ENCODE data around the gene FH. TPM values are rescaled to one million over a fixed set of nuclear protein-coding genes. Genes with fewer than 3 reads are reported as not detected.

The FH gene
- total RNA-seq, 3 donors from 2014 or later, result 43.2 to 48.0 (median 44.2) TPM

DNA sequence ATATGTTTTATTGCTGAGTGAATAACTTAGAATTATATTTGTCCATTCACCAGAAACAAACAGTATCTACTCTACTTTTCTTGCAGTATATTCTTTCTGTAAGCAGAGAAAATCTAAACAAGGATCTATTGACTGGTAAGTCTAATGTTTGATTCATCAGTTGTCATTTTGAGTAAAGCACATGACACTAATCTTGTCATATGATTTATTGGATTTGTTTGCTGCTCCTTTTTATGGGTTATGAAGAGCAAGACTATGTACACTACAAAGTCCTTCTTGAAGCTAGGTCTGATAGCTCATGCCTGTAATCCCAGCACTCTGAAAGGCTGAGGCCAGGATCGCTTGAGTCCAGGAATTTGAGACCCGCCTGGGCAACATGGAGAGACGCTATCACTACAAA lies 36.0 kb upstream of the FH start:
- no peak for DNase-seq (ENCODE audit: low spot score in 2 of 2)
- H3K27ac ChIP-seq, result no peak overlapping the region
- no peaks in the 10 kb centered on the region for H3K9me3 ChIP-seq
- TF ChIP-seq POLR2AphosphoS5 (IDR thresholded peaks at IDR 0.05) (no peak), CTCF (IDR thresholded peaks at IDR 0.05) (no peak), POLR2A (IDR thresholded peaks at IDR 0.05) (no peak)
- H3K4me3 ChIP-seq, result no peak overlapping the region
- H3K27me3 ChIP-seq, result no peaks in the 10 kb centered on the region
- intact Hi-C loops (cut with DNase I; ENCODE audit: low total_unique reads), result no loop called here
- no peaks in the 10 kb centered on the region for H3K36me3 ChIP-seq
- H3K4me1 ChIP-seq, result no peaks in the 10 kb centered on the region

GRCh38 chr1:241553886-241554592 lies 34.5 kb upstream of the FH start:
- intact Hi-C loops (cut with DNase I; ENCODE audit: low total_unique reads), result no loop called here
- no peak for DNase-seq (ENCODE audit: low spot score in 2 of 2)

DNA sequence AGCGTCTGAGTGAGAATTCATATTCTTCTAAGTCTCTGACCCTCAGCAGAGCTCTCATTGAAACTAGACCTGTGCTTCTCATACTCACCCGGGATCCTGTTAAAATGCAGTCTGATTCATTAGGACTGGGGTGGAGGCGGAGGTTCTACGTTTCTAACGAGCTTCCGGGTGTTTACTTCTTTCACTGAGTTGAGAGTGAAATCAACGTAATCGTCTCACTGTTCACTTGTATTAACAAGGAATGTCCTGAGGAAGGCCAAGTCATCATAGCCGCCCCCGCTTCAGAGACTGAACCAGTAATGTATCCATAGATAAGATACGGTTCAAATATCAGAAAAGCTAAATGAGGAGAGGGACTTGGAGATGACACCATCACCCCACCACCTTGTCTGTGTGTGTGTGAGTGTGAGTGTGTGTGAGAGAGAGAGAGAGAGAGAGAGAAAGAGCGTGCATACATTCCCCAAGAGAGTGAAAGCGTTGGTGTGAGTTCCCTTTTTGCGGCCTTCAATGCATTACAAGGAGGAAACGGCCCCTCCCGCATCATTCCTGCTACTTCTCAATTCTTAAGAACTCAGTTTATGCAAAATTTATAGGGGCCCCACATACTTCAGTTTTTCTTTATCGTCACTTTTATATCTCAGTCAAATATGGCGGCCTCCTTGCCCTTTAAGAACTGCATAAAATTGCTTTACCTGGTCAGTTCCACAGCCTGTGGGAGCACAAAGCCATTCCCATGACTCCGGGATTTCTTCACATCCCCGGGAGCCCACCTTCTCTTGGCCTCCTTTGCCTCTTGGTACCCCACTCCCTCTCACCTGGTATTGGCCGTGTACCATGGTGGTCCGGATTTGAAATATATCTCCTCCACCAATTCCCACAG lies 32.4 kb upstream of the FH start:
- H3K4me1 ChIP-seq, result no peaks in the 10 kb centered on the region
- DNase-seq (ENCODE audit: low spot score in 2 of 2), result no peak
- H3K27me3 ChIP-seq, result no peaks in the 10 kb centered on the region
- H3K4me3 ChIP-seq, result peak overlapping the region in 1 of 3 donors; percentile 25
- no peaks in the 10 kb centered on the region for H3K36me3 ChIP-seq
- H3K9me3 ChIP-seq, result no peaks in the 10 kb centered on the region
- intact Hi-C loops (cut with DNase I; ENCODE audit: low total_unique reads), result no loop called here
- H3K27ac ChIP-seq, result no peak overlapping the region
- TF ChIP-seq POLR2A (IDR thresholded peaks at IDR 0.05), result no peak

More at GRCh38 chr1:241553886-241554592, 34.5 kb upstream of the FH start:
- H3K36me3 ChIP-seq, result no peaks in the 10 kb centered on the region
- TF ChIP-seq POLR2A (IDR thresholded peaks at IDR 0.05), result no peak
- TF ChIP-seq CTCF (IDR thresholded peaks at IDR 0.05), result no peak
- TF ChIP-seq POLR2AphosphoS5 (IDR thresholded peaks at IDR 0.05), result no peak
- H3K27me3 ChIP-seq, result no peaks in the 10 kb centered on the region
- no peaks in the 10 kb centered on the region for H3K4me1 ChIP-seq
- no peaks in the 10 kb centered on the region for H3K9me3 ChIP-seq
- no peak overlapping the region for H3K4me3 ChIP-seq
- no peak overlapping the region for H3K27ac ChIP-seq

- H3K27me3 ChIP-seq, result no peaks in the 10 kb centered on the region
- no peaks in the 10 kb centered on the region for H3K4me1 ChIP-seq
- no peaks in the 10 kb centered on the region for H3K9me3 ChIP-seq
- intact Hi-C loops (cut with DNase I; ENCODE audit: low total_unique reads), result no loop called here
- no peak overlapping the region for H3K27ac ChIP-seq
- no peak for DNase-seq (ENCODE audit: low spot score in 2 of 2)
- no peak for TF ChIP-seq CTCF (IDR thresholded peaks at IDR 0.05)
- TF ChIP-seq POLR2AphosphoS5 (IDR thresholded peaks at IDR 0.05), result no peak
- TF ChIP-seq POLR2A (IDR thresholded peaks at IDR 0.05), result no peak
- no peak overlapping the region for H3K4me3 ChIP-seq
- no peaks in the 10 kb centered on the region for H3K36me3 ChIP-seq
These were observed 30.8 kb upstream of the FH start for GRCh38 chr1:241550318-241550717.

DNA sequence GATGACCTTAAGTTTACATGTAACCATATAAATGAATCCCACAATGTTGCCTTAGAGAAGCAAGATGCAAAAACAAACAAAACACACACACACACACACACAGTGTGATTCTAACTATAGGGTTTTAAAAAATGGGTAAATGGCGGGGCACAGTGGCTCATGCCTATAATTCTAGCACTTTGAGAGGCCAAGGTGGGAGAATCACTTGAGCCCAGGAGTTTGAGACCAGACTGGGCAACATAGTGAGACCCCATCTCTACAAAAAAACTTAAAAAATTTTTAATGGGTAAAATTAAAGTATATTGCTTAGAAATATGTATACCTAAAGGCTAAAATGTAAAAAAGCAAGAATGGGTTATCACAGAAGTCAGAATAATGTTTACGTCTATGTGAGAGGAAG lies 28.5 kb upstream of the FH start:
- no peaks in the 10 kb centered on the region for H3K9me3 ChIP-seq
- no peak overlapping the region for H3K27ac ChIP-seq
- intact Hi-C loops (cut with DNase I; ENCODE audit: low total_unique reads), result no loop called here
- no peaks in the 10 kb centered on the region for H3K36me3 ChIP-seq
- no peak for DNase-seq (ENCODE audit: low spot score in 2 of 2)
- H3K4me3 ChIP-seq, result no peak overlapping the region
- no peaks in the 10 kb centered on the region for H3K4me1 ChIP-seq
- TF ChIP-seq POLR2A (IDR thresholded peaks at IDR 0.05) (no peak), CTCF (IDR thresholded peaks at IDR 0.05) (no peak), POLR2AphosphoS5 (IDR thresholded peaks at IDR 0.05) (no peak)
- H3K27me3 ChIP-seq, result no peaks in the 10 kb centered on the region
